Measurements from ENCODE around the gene SH3TC2.

- no peak for TF ChIP-seq CTCF (IDR thresholded peaks at IDR 0.05)
- TF ChIP-seq POLR2A (IDR thresholded peaks at IDR 0.05): no peak
Measured at GRCh38 chr5:149048811-149049210, 14.1 kb downstream of the SH3TC2 start.

Data from esophagus squamous epithelium (tissue), 4 donors.